Glutamatergic neuron (in vitro differentiated cells): Measurements from ENCODE around the gene COX7A2. TPM values are rescaled to one million over a fixed set of nuclear protein-coding genes. Genes with fewer than 3 reads are reported as not detected.

Experiments
- DNase-seq: peaks from one replicate; pipeline ENCODE4 v3.0.0; 2022
- H3K27ac Mint-ChIP-seq: one replicate; pipeline ENCODE4 v1.8.0; 2020; ENCODE audit warnings: mild to moderate bottlenecking, mixed read lengths, inconsistent platforms; ENCODE audit not compliant: unreplicated experiment
- H3K27me3 Mint-ChIP-seq: one replicate; pipeline ENCODE4 v1.8.0; 2020; ENCODE audit warnings: mild to moderate bottlenecking, moderate library complexity, mixed read lengths, inconsistent platforms; ENCODE audit not compliant: unreplicated experiment
- H3K36me3 Mint-ChIP-seq: one replicate; pipeline ENCODE4 v1.8.0; 2020; ENCODE audit warnings: mild to moderate bottlenecking, mixed read lengths, inconsistent platforms; ENCODE audit not compliant: unreplicated experiment
- H3K4me1 Mint-ChIP-seq: one replicate; pipeline ENCODE4 v1.8.0; 2020; ENCODE audit warnings: mild to moderate bottlenecking, low read depth, mixed read lengths, inconsistent platforms; ENCODE audit not compliant: unreplicated experiment
- H3K4me3 Mint-ChIP-seq: one replicate; pipeline ENCODE4 v1.8.0; 2020; ENCODE audit warnings: mild to moderate bottlenecking, mixed read lengths, inconsistent platforms; ENCODE audit not compliant: unreplicated experiment
- H3K9me3 Mint-ChIP-seq: one replicate; pipeline ENCODE4 v1.8.0; 2020; ENCODE audit warnings: mild to moderate bottlenecking, moderate library complexity, mixed read lengths, inconsistent platforms; ENCODE audit not compliant: unreplicated experiment
- CTCF ChIP-seq: fragments of 200-600 bp; sonication (generic); IDR thresholded peaks from one replicate; pipeline ENCODE4 v1.5.0; 2021; ENCODE audit not compliant: partially characterized antibody, unreplicated experiment
- long read RNA-seq: library from polyadenylated mRNA; unstranded; transcript quantifications from one replicate; pipeline ENCODE4 v2.0.0, GENCODE V29; 2020; ENCODE audit not compliant: unreplicated experiment
- total RNA-seq: library from RNA; stranded (reverse); fragmentation: NEBNext Ultra II Directional; extraction: Animal tissue kit (Norgen Biotek cat#: 25700); gene quantifications from one replicate; pipeline ENCODE4 v1.2.1, GENCODE V29; 2021; ENCODE audit not compliant: unreplicated experiment

The COX7A2 gene
- 527 TPM for total RNA-seq
- long read RNA-seq, transcript COX7A2-202 (4 exons, 773 nt), result major isoform, 363 of 384 reads
- long read RNA-seq, transcript COX7A2-206 (3 exons, 325 nt), result minor isoform, 11 of 384 reads
- long read RNA-seq, partial matches to known transcripts, result 0 of 384 reads
- long read RNA-seq, other reads (novel, unspliced or antisense), result 8 of 384 reads

GRCh38 chr6:75243333-75244062, at the start of gene COX7A2:
COX7A2 (minus strand) TSS chr6:75243801; CDS start chr6:75243734, 67 bp downstream.
- DNase-seq, result peak; percentile 84
- Mint-ChIP-seq H3K36me3 (no peaks in the 10 kb centered on the region), H3K4me1 (peaks cover 3% of the 10 kb centered on the region), H3K9me3 (peaks cover 2% of the 10 kb centered on the region), H3K27ac (peak within 1 kb of the TSS; percentile 92), H3K4me3 (peak within 1 kb of the TSS; percentile 99), H3K27me3 (peaks cover 2% of the 10 kb centered on the region)
- no peak for TF ChIP-seq CTCF

- Mint-ChIP-seq H3K9me3 (no peaks in the 10 kb centered on the region), H3K4me1 (no peaks in the 10 kb centered on the region), H3K27ac (no peak overlapping the region), H3K4me3 (no peak overlapping the region), H3K36me3 (no peaks in the 10 kb centered on the region), H3K27me3 (peaks cover 1% of the 10 kb centered on the region)
- no peak for DNase-seq
- no peak for TF ChIP-seq CTCF
Measured at GRCh38 chr6:75292555-75292954, 49.0 kb upstream of the COX7A2 start.

GRCh38 chr6:75291744-75292143, 48.1 kb upstream of the COX7A2 start:
- no peaks in the 10 kb centered on the region for H3K9me3 Mint-ChIP-seq
- H3K4me3 Mint-ChIP-seq, result no peak overlapping the region
- no peaks in the 10 kb centered on the region for H3K36me3 Mint-ChIP-seq
- no peak for TF ChIP-seq CTCF
- no peak for DNase-seq
- no peak overlapping the region for H3K27ac Mint-ChIP-seq
- peaks cover 1% of the 10 kb centered on the region for H3K27me3 Mint-ChIP-seq
- no peaks in the 10 kb centered on the region for H3K4me1 Mint-ChIP-seq

- no peak overlapping the region for H3K4me3 Mint-ChIP-seq
Measured at GRCh38 chr6:75291331-75291730, 47.7 kb upstream of the COX7A2 start.

More at GRCh38 chr6:75291331-75291730, 47.7 kb upstream of the COX7A2 start:
- H3K9me3 Mint-ChIP-seq, result no peaks in the 10 kb centered on the region
- no peak for DNase-seq
- no peak for TF ChIP-seq CTCF
- no peak overlapping the region for H3K27ac Mint-ChIP-seq
- peaks cover 1% of the 10 kb centered on the region for H3K27me3 Mint-ChIP-seq
- H3K4me1 Mint-ChIP-seq, result no peaks in the 10 kb centered on the region
- H3K36me3 Mint-ChIP-seq, result no peaks in the 10 kb centered on the region
